Stromal cell of bone marrow (primary cell): ENCODE data around the gene NIM1K.
"Not testable (repeated sequence)": the region's sequence is repeated elsewhere in the genome, so short reads cannot be mapped to it uniquely, and the experiment has no call there.

Experiments used
- DNase-seq: peaks from one replicate; pipeline ENCODE4 v3.0.0-alpha.2; 2012; ENCODE audit warnings: low read depth

NIM1K gene

DNA sequence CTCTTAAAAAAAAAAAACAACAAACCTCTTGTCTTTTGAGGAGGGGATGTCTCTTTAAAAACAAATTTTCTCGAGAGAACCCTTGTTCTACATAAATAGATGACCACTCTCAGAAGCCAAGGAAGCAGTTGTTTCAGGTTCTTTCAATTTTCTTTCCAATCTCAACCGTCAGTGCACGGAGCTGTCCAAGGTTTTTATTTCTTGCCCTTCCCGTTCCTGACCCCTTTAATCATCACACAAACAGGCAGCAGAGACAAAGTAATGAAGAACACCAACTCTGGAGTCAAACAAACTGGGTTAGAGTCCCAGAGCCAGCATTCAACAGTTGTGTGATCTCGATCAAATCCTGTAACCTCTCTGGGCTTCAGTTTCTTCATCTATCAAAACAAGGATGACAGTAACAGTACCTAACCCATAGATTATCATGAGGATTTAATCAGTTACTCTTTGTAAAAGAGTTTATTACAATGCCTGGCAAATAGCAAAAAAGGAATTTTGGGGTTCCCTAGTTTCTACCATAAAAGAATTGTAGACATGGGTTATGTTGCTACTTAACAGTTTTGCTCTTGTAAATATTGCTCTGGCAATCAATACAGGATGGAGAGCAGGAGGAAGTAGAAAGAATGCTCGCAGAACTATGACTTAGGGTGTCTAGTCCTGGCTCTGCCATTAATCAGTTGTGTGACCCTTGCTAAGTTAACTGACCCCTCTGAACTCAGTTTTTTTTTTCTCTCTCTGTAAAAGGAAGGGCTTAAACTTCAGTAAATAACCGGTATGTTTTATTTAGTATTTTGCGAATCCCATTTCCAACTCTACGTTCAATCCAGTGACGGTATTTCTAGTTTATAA is 1.0 kb upstream of the NIM1K start:
- peak; percentile 25 for DNase-seq

DNA sequence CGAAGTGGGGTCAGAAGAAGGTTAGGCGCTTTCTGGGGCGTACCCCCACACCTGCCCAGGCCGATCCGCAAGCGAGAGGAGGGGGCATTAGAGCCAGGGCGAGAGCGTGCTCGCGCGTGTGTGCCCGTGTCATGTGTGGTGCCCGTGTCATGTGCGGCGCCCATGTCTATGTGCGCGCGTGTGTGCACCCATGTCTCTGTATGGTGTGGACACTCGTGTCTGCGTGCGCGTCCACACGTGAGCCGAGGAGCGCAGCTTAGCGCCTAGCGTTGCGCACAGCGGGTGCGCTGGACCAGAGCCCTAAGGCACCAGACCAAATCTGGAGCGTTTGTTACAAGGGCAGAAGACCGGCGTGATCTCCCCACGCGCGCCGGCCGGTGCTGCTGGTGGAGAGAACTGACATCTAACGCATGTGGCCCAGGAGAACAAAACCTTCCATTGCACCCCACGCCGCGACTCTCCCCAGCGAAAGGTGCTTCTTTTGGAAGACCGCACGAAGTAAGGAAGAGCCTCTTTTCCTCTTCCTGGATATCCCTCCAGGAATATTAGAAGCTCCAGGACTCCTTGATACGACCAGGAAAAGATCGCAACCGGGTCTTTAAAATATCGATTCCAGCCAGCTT is 644 bp downstream of the NIM1K start:
- DNase-seq, result no peak

DNA sequence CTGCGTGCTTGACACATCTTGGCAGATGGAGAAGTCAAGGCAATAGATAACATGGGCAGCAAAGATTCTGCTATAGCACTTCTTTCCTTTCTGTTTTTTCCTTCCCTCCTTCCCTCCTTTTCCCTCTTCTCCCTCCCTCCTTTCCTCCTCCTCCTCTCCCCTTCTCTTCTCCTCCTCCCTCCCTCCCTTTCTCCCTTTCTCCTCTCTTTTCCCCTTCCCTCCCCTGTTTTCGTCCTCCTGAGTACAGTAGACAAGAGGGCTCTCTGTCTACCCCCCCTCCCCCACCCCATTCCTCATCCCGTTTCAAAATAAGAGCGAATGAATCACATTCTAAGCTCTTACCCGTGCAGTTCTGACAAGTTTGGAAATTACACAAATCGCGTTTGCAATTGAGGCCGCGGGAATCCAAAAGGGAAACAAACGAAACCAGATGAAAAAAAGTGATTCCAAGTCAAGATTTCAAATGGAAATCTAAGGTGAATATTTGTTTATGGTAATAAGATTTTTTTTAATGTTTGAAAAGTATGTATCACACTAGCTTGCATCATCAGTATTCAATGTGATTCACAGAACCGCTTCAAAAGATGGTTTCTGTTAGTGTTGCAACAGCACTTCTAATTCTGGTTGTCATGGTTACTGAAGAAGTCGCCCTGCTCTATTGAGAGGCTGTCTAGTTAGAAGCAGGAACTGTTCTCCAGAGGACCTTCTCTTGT is 1.3 kb downstream of the NIM1K start:
- DNase-seq, result peak; percentile 94

DNA sequence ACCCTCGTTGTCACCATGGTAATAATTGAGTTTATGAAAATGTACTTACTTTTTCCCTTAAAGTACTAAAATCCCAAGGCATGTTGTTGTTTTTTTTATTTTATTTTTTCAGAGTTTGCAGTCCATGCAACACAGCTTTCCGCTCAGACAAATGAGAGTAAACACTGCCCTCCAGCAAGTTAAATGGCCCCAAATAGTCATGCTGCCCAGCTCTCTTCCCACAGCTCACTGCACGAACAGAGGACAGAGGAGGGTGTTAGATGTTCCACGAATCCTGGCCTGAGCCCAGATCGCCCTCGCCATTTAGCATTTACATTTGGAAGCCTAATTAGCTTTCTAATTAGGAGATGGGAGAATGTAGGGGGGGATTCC is 1.9 kb downstream of the NIM1K start:
- no peak for DNase-seq

DNA sequence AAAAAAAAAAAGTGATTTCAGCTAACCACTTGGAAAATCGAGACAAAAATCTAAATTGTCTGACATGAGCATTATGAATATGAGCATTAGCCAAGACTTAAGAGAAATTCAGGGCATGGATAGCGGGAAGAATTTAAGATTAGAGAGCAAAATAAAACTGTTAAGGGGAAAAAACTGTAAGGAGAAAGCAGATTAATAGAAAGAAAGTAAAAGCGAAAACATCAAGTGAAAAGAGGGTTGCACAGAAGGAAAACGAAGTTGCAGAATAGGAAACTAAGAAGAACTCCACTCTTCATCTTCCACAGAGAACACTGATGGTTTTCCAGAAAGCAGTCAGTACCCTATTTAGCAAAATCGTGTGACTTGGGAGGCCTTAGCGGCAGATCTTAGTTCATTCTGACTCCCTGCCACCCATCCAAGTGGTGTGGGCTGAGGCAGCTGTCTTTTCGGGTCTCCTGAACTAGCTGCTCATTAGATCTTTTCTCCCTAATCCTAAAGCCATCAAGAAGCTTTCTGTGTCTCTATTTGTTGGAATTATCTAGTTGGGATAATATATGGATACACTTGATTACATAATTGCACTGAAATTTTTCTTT is 3.7 kb downstream of the NIM1K start:
- DNase-seq, result no peak

DNA sequence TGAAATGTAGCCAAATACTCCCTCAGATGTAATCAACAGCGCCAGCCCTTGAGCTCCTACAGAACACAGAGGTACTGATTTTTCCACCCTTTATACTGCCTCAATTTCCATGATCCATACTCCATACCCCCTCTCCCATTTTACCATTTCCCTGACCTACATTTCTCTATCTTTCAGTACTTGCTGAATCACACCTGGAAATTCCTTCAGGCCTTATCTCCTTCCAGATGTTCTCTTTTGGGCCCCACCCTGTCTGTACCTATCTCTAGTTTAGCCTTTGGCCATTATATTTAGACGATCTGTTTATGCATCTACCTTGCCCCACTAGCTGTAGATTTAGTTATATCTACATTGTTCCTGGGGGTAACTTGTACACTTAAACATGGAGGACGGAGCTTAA is 5.5 kb downstream of the NIM1K start:
- DNase-seq, result no peak

DNA sequence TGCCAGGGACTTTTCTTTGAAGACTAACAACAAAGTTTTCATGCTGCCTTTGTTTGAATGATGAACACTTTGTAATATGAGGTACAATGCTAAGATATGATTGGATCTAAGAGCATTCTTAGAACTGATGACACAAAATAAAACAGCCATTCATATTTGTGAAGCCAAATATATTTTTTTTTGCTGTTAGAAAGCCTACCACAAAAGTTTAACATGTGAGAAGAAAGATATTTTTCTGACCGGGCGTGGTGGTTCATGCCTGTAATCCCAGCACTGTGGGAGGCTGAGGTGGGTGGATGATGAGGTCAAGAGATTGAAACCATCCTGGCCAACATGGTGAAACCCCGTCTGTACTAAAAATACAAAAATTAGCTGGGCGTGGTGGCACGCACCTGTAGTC is 9.4 kb downstream of the NIM1K start:
- DNase-seq, result not testable (repeated sequence)

DNA sequence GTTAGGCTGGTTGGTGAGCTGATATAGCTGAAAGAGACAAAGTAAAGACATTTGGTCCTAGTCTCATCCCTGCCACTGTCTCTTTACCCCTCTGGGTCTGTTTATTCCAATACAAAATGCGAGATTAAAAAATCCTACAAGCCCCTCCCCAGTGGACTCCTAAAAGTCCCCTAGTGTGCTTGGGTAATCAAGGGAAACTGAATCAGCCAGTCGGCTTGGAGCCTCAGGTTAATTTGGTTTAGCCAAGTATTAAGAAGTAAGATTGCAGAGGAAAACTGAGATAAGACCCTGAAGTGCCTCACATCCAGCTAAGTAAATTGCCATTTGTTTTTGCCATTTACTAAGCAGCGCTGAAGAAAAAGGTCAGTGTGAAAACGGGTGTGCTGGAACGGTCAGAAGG is 10.4 kb downstream of the NIM1K start:
- DNase-seq, result no peak

DNA sequence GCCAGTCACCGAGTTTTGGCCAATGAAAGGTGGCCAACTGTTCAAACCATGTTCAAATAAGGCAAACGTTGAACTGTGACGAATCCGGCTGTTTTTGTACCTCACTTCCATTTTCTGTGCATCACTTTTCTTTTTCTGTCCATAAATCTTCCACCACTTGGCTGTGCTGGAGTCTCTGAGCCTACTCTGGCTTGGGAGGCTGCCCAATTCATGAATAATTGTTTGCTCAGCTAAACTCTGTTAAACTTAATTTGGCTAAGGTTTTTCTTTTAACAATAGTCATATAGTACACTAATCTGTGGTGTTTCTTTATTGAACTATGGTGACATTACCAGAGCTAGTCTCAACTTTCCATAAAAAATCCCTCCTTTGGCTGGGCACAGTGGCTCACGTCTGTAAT is 11.3 kb downstream of the NIM1K start:
- peak; percentile 69 for DNase-seq

DNA sequence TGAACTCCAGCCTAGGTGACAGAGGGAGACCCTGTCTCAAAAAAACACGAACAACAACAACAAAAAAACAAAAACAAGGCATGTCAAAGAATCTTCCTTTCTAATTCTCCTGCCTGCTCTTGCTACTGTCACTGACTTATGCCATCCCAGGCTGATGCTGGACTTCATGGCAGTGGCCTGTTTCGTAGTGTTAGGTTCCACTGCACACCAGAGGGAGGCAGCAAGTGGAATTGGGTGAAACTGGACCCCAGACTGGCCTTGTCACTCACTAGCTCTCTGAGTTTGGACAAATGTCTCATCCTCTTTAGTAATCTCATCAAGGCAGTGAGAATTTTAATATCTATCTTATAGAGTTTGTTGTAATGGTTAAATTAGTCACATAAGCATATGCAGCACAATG is 12.9 kb downstream of the NIM1K start:
- DNase-seq, result no peak

DNA sequence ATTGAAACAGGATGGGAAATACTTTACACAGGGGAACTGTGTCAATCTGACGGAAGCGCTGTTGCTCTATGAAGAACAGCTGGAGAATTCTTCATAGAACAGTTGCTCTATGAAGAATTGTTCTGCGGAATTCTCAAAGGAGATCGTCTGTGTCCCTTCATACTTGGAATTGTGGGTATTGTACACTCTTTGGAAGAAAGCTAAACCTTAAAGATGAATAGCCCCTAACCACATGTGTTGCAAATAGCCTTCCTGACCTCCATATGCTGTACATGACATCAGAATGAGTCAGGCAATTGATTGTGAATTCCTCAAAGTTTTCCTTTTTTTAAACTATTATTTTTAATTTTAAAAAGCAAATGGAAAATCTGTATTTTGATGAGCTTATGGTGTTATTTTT is 15.6 kb downstream of the NIM1K start:
- DNase-seq, result no peak

DNA sequence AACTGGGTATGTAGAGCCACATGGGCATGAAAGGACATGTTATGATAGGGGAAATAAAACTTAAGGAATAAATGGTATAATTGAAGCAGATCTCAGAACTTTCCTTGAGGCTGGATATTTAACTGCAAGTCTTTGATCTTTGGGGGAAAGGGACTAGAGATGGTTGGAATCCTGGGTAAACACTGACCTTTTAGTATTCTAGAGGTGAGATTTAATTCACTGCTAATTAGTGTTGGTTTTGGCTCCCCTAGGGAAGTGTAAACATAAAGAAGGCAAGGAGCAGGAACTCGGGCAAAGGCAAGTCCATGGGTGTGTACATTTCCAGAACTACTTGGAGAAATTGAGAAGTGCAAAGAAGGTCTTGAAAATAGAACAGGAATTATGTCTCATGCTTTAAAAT is 16.6 kb downstream of the NIM1K start:
- no peak for DNase-seq

DNA sequence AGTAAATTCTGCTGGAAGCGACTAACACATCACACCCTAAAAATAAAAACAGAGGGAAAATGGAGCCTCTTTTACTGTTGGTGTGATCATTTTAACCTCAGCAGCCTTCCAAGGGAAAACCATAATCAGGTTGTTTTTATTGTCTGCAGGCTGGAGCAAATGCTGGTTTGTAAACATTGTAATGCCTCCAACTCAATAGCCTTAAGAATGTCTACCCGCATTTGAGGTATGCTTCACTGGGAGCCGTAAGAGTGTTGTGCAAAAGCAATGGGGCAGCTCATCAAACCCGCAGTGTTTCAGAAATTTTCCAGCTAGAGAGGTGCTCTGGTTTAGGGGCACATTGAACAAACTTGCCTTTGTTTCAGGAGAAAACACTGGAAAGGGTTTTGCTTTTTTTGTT is 17.0 kb downstream of the NIM1K start:
- no peak for DNase-seq

DNA sequence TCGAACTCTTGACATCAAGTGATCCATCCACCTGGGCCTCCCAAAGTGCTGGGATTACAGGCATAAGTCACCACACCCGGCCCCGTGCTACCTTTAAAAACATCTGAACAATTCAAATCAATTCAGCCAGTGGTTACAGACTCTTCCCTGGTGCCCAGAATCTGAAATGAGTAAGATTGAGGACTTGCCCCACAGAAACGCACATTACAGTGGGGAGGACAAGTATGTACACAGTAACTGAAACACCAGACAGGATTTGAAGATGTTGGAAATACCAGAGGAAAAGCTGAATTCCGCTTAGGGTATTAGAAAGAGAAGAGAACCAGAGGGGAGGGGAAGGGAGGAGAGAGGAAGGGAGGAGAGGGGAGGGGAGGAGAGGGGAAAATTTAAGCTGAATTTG is 17.8 kb downstream of the NIM1K start:
- DNase-seq, result no peak

DNA sequence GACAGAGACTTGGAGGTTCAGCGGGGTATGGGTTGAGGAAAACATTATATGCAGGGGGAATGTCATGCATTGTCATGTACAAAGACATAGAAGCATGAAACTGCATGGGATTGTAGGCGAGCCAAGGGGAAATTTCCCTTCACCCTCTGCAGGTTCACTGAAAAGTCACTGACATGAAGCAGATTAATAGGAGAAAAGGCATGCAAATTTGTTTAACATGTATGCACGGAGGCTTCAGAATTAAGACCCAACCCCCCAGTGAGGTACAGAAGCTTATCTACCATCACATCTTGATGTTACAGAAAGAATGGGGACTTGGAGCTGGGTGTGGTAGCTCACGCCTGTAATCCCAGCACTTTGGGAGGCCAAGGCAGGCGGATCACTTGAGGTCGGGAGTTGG is 18.5 kb downstream of the NIM1K start:
- DNase-seq, result no peak

DNA sequence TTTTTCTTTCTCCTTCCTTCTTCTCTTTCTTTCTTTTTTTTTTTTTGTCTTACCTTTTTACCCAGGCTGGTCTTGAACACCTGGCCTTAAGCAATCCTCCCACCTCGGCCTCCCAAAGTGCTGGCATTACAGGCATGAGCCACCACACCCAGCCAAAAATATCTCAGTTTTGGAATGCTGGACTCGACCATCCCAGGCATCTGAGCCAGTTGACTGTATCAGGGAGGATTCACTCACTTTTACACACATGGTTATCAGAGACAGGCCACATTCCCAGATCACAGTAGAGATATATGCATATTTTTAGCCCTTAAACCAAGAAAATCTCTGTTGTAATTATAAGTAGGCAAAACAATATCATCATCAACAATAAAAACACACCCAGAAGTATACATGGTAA is 21.9 kb downstream of the NIM1K start:
- no peak for DNase-seq

DNA sequence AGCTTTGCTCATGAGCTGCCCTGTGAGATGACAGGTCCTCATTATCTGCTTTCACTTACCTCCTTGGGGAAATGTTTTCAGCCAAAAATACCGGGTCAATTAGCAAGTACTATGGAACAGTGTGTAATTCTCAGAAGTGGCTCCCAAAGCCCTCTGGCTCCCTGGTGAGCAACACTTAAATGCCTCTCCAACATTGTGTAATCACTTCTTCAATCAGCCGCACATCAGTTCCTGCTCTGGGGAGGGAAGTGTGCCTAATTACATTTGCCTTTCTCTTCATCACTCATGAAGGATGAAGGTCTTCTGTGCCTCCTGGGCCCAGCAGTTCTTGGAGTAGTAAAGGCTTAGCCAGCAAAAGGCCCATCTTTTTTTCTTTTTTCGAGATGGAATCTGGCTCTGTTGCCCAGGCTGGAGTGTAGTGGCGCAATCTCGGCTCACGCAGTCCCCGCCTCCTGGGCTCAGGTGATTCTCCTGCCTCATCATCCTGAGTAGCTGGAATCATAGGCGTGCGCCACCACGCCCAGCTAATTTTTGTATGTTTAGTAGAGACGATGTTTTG is 23.1 kb downstream of the NIM1K start:
- peak; percentile 24 for DNase-seq

DNA sequence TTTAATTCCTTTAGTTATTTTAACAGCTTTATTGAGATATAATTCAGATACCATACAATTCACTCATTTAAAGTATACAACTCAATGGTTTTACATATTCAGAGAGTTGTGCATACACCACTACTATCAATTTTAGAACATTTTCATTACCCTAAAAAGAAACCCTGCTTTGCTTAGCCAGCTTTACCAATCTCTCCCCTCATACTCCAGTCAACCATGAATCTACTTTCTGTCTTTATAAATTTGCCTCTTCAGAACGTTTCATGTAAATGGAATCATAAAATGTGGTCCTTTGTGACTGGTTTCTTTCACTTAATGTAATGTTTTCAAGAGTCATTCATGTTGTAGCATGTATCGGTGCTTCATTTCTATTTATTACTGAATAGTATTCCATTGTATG is 24.9 kb downstream of the NIM1K start:
- DNase-seq, result no peak

DNA sequence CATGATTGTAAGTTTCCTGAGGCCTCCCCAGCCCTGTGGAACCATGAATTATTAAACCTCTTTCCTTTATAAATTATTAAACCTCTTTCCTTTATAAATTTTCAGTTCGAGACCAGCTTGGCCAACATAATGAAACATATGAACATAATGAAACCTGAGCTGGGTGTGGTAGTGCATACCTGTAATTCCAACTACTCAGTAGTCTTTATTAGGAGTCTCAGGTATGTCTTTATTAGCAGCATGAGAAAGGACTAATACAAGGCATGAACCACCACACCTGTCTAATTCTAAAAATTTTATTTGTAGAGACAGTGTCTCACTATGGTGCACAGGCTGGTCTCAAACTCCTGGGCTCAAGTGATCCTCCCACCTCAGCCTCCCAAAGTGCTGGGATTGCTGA is 27.1 kb downstream of the NIM1K start:
- DNase-seq, result no peak

DNA sequence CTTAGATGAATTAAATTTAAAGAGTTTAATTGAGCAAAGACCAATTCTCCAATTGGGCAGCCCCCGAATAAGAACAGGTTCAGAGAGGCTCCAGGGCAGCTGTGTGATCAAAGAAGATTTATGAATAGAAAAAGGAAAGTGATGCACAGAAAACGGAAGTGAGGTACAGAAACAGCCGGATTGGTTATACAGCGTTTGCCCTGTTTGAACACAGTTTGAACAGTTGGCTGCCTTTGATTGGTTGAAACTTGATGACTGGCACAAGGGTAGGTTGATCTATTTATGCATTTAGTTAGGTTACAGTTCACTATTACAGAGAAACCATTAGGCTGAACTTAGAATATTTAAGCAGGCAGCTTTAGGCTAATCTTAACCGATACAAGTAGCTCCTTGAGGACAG is 29.5 kb downstream of the NIM1K start:
- no peak for DNase-seq

DNA sequence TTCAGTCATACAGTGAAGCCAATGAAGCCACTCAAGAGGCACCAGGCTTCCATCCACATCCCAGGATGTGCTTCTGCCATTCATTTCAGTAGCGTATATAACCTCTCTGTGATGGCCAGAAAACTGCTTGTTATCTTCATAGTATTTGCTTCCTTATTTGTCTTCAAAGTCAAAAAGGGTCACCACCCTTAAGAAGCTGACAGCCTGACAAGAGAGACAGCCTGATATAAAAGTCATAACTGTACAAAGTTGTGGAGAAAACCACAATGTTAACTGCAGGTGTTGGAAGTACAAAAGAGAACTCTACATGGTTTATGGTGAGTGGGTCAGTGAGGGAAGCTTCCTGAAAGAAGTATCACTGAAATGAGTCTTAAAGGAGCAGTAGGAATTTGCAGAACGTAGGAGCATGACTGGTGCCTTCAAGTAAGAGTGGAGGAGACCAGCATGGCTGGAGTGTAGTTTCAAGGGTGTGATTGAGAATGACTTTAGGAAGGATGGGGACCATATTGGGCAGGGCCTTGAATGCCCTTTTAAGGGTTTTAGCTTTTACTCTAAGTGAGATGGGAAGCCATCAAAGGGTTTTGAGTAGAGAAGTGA is 33.7 kb downstream of the NIM1K start:
- DNase-seq, result no peak

DNA sequence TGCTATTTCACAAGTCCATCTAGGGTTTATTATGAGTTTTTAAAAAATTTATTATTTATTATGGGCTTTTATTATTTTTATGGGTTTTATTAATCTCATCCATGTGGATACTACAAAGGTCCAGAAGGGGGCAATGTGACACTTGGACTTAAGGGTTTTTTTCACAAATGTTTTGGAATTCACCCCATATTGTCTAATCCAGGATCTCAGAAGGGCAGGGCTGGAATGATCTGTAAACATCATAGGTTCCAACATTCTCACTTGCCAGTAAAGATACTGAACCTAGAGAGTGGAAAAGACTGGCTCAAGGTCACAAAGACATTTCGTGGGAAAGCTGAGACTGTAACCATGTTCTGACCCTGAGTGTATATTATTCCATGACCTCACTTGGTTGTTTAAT is 35.6 kb downstream of the NIM1K start:
- DNase-seq, result peak; percentile 44
